A549 (cell line): Measurements from ENCODE around the gene HOOK2. TPM values are rescaled to one million over a fixed set of nuclear protein-coding genes. Genes with fewer than 3 reads are reported as not detected.

Experiments
- ATAC-seq, 2 experiments: fragments of 200-7000 bp in 1 of 2; fragments of >200 bp in 1 of 2; cut with Nextera tagmentation in 1 of 2; cut with Tn5 transposase in 1 of 2; 3 replicates each; pipeline versions ENCODE4 v1.8.0 to v1.9.1; 2018 to 2020; ENCODE audit warnings: mild to moderate bottlenecking in 1 of 2, moderate library complexity in 1 of 2
- CTCF ChIA-PET: fragments of 300-600 bp; sonication (Branson Sonifier 250); formaldehyde crosslinking; extraction: SDS; loops from one replicate; lab custom pipeline; 2021; ENCODE audit warnings: antibody characterized with exemption, inconsistent platforms; lab: Yijun Ruan, JAX
- POLR2A ChIA-PET: fragments of 350-600 bp; formaldehyde crosslinking; extraction: SDS; loops from one replicate; lab custom pipeline; 2021; ENCODE audit warnings: antibody characterized with exemption, inconsistent platforms; lab: Yijun Ruan, JAX
- DNase-seq, 2 experiments: peaks; one replicate each; pipeline versions ENCODE4 v3.0.0 to v3.0.0-alpha.2; 2011 to 2016; ENCODE audit warnings: low read depth in 1 of 2, low spot score in 1 of 2
- FAIRE-seq: peaks from 2 replicates; lab custom pipeline; 2011; peaks lifted over from hg19 to GRCh38; lab: Jason Lieb, UNC
- H3K27ac ChIP-seq, 2 experiments: fragments of >200 bp; sonication (Bioruptor Twin); formaldehyde crosslinking; 3 replicates each; pipeline ENCODE4 v1.5.1; 2016 to 2017
- H3K4me1 ChIP-seq: fragments of >200 bp; sonication (Bioruptor Twin); formaldehyde crosslinking; 3 replicates; pipeline ENCODE4 v1.6.1; 2016
- H3K4me2 ChIP-seq: fragments of >200 bp; sonication (Bioruptor Twin); formaldehyde crosslinking; 3 replicates; pipeline ENCODE4 v1.6.1; 2016
- H3K4me3 ChIP-seq: fragments of >200 bp; sonication (Bioruptor Twin); formaldehyde crosslinking; 3 replicates; pipeline ENCODE4 v1.5.1; 2016
- H3K9me3 ChIP-seq: fragments of >200 bp; sonication (Bioruptor Twin); formaldehyde crosslinking; 3 replicates; pipeline ENCODE4 v1.6.1; 2016
- BCL3 ChIP-seq: fragments of >200 bp; sonication (Bioruptor Twin); formaldehyde crosslinking; IDR thresholded peaks from 3 replicates; pipeline ENCODE4 v1.6.1; 2016
- CBX2 ChIP-seq: fragments of 200-600 bp; sonication (generic); IDR thresholded peaks from 2 replicates; pipeline ENCODE4 v1.6.1; 2016; ENCODE audit warnings: low read depth, mild to moderate bottlenecking, borderline replicate concordance
- CEBPB ChIP-seq, 2 experiments: fragments of >200 bp in 1 of 2; sonication (Bioruptor Twin) in 1 of 2; formaldehyde crosslinking in 1 of 2; IDR thresholded peaks; 2 replicates each; pipeline ENCODE4 v1.6.1; 2012 to 2016
- CHD4 ChIP-seq: fragments of 200-600 bp; sonication (generic); IDR thresholded peaks from 2 replicates; pipeline ENCODE4 v1.6.1; 2016; ENCODE audit warnings: antibody characterized with exemption, mild to moderate bottlenecking, borderline replicate concordance
- EHMT2 ChIP-seq: fragments of 200-600 bp; sonication (generic); IDR thresholded peaks from 2 replicates; pipeline ENCODE4 v1.6.1; 2016; ENCODE audit warnings: antibody characterized with exemption, low read depth, mild to moderate bottlenecking, moderate library complexity
- EP300 ChIP-seq, 2 experiments: fragments of >200 bp; sonication (Bioruptor Twin); formaldehyde crosslinking; IDR thresholded peaks; 2 replicates in 1 of 2; 3 replicates in 1 of 2; pipeline ENCODE4 v1.6.1; 2016 to 2017
- FOSB ChIP-seq: fragments of 250-450 bp; sonication (Bioruptor Pico); IDR thresholded peaks from 2 replicates; pipeline ENCODE4 v1.5.0; 2020; ENCODE audit warnings: mild to moderate bottlenecking, moderate library complexity
- GATA3 ChIP-seq: IDR thresholded peaks from 2 replicates; pipeline ENCODE4 v1.6.1; 2012; ENCODE audit warnings: borderline replicate concordance
- HOXA7 ChIP-seq: fragments of 250-450 bp; sonication (Bioruptor Pico); IDR thresholded peaks from 2 replicates; pipeline ENCODE4 v1.5.0; 2020; ENCODE audit warnings: mild to moderate bottlenecking, moderate library complexity
- HOXB13 ChIP-seq: fragments of 250-450 bp; sonication (Bioruptor Pico); IDR thresholded peaks from 2 replicates; pipeline ENCODE4 v1.5.0; 2020; ENCODE audit warnings: low read depth, mild to moderate bottlenecking, moderate library complexity
- HOXB5 ChIP-seq: fragments of 250-450 bp; sonication (Bioruptor Pico); IDR thresholded peaks from 2 replicates; pipeline ENCODE4 v1.5.0; 2020; ENCODE audit warnings: mild to moderate bottlenecking, moderate library complexity
- JUN ChIP-seq, 2 experiments: fragments of >200 bp; sonication (Bioruptor Twin); formaldehyde crosslinking; IDR thresholded peaks; 2 replicates in 1 of 2; 3 replicates in 1 of 2; pipeline ENCODE4 v1.6.1; 2016 to 2017
- KDM5A ChIP-seq: fragments of 200-600 bp; sonication (generic); IDR thresholded peaks from 2 replicates; pipeline ENCODE4 v1.6.1; 2016; ENCODE audit warnings: antibody characterized with exemption, mild to moderate bottlenecking
- MAFK ChIP-seq: fragments of 450-650 bp; IDR thresholded peaks from 2 replicates; pipeline ENCODE4 v1.6.1; 2014; ENCODE audit not compliant: partially characterized antibody
- MAX ChIP-seq: IDR thresholded peaks from 2 replicates; pipeline ENCODE4 v1.6.1; 2012
- NPAS2 ChIP-seq: fragments of 250-450 bp; sonication (Bioruptor Pico); IDR thresholded peaks from 2 replicates; pipeline ENCODE4 v1.8.0; 2022; ENCODE audit warnings: mild to moderate bottlenecking, moderate library complexity, borderline replicate concordance
- POLR2A ChIP-seq: IDR thresholded peaks from 2 replicates; pipeline ENCODE4 v1.6.1; 2012; ENCODE audit warnings: mild to moderate bottlenecking, low read length
- POLR2AphosphoS2 ChIP-seq: conservative IDR thresholded peaks from 2 replicates; pipeline ENCODE4 v1.6.1; 2012; ENCODE audit warnings: low read length, improper control_type of control experiment, inconsistent platforms
- RARB ChIP-seq: fragments of 250-450 bp; sonication (Bioruptor Pico); IDR thresholded peaks from 2 replicates; pipeline ENCODE4 v1.8.0; 2021; ENCODE audit warnings: mild to moderate bottlenecking, moderate library complexity
- RCOR1 ChIP-seq: fragments of 150-350 bp; IDR thresholded peaks from 2 replicates; pipeline ENCODE4 v1.6.1; 2014; ENCODE audit warnings: antibody characterized with exemption, low read length, low read depth
- REST ChIP-seq: fragments of 200-600 bp; sonication (generic); IDR thresholded peaks from 2 replicates; pipeline ENCODE4 v1.6.1; 2016; ENCODE audit warnings: antibody characterized with exemption, mild to moderate bottlenecking, moderate library complexity
- RFX5 ChIP-seq: fragments of 450-650 bp; IDR thresholded peaks from 2 replicates; pipeline ENCODE4 v1.7.1; 2014; ENCODE audit warnings: antibody characterized with exemption, mild to moderate bottlenecking, moderate library complexity
- USF2 ChIP-seq: fragments of 450-650 bp; IDR thresholded peaks from 2 replicates; pipeline ENCODE4 v1.6.1; 2014; ENCODE audit warnings: antibody characterized with exemption
- ZC3H11A ChIP-seq: fragments of 450-650 bp; IDR thresholded peaks from 2 replicates; pipeline ENCODE4 v1.6.1; 2014; ENCODE audit warnings: antibody characterized with exemption, mild to moderate bottlenecking
- ZFP36 ChIP-seq: fragments of 450-650 bp; IDR thresholded peaks from 2 replicates; pipeline ENCODE4 v1.6.1; 2014; ENCODE audit warnings: borderline replicate concordance; ENCODE audit not compliant: partially characterized antibody
- ZNF302 ChIP-seq: fragments of 250-450 bp; sonication (Bioruptor Pico); IDR thresholded peaks from 2 replicates; pipeline ENCODE4 v1.9.0; 2021; ENCODE audit warnings: inconsistent platforms, mild to moderate bottlenecking, moderate library complexity
- WGBS: methylation state at CpG from one replicate; pipeline ENCODE4 v1.1.6; 2017; ENCODE audit errors: missing lambda C conversion rate; 5-methylcytosine and 5-hydroxymethylcytosine counted together
- polyA plus RNA-seq, 4 experiments: library from polyadenylated mRNA; depleted of rRNA in 3 of 4; stranded (reverse); fragments of >200 nt; fragmentation: RNase III in 1 of 4; extraction: RNeasy Plus Mini Kit Qiagen cat#74134 plus additional on column Dnase treatment in 1 of 4; gene quantifications; 2 replicates in 3 of 4; 3 replicates in 1 of 4; pipeline ENCODE4 v1.2.3, GENCODE V29; 2011 to 2017
- TF ChIP-seq, protein P1 (sequence below): fragments of 150-350 bp; IDR thresholded peaks from 2 replicates; pipeline ENCODE4 v1.6.1; 2014; ENCODE audit warnings: low read depth, mild to moderate bottlenecking, low read length
- TF ChIP-seq, protein P2 (sequence below): fragments of 250-450 bp; sonication (Bioruptor Pico); IDR thresholded peaks from 2 replicates; pipeline ENCODE4 v1.5.0; 2021; ENCODE audit warnings: mild to moderate bottlenecking, moderate library complexity, borderline replicate concordance
- TF ChIP-seq, protein P3 (sequence below): fragments of >200 bp; sonication (Bioruptor Twin); formaldehyde crosslinking; IDR thresholded peaks from 3 replicates; pipeline ENCODE4 v1.5.1; 2016

HOOK2 gene
- polyA plus RNA-seq, 2 of the 4 experiments (the other 2 are of a cell fraction): 8.3 to 21.5 TPM

- peak overlapping the region; percentile 91 to 99 for H3K27ac ChIP-seq
- no peaks in the 10 kb centered on the region for H3K9me3 ChIP-seq
- H3K4me1 ChIP-seq: peaks cover 10% of the 10 kb centered on the region; the same call in 1 of the 3 replicates
- ChIA-PET CTCF (interaction anchor here (0.9 to 3.3 kb wide), 8 partner anchors 13 to 125 kb away, joined by 3 to 11 read pairs (median 4); no protein-coding TSS in a partner anchor), POLR2A (interaction anchor here (0.6 to 1.5 kb wide), 4 partner anchors 11 to 83 kb away, joined by 3 to 16 read pairs (median 4); partner anchors contain the start of gene TRIR)
- H3K4me2 ChIP-seq: peak overlapping the region; percentile 94
- ATAC-seq (peak; percentile 86 to 90), FAIRE-seq (no peak), DNase-seq (peak; percentile 96 to 99)
- 2% methylated on average over 31 of the region's 32 CpGs for WGBS
- H3K4me3 ChIP-seq: peak overlapping the region; percentile 76
- TF ChIP-seq GATA3 (no peak), EHMT2 (no peak), USF2 (peak; percentile 99), HOXB5 (CRISPR knock-in tag) (no peak), CBX2 (no peak), POLR2AphosphoS2 (no peak), HOXB13 (no peak), JUN (IDR thresholded peaks at IDR 0.05) (peak; percentile 58 to 62; a peak in 3 of 5 replicates), MAFK (peak; percentile 91), RCOR1 (no peak), CHD4 (no peak), REST (no peak), FOSB (CRISPR knock-in tag) (no peak), RARB (CRISPR knock-in tag) (no peak), RFX5 (no peak), KDM5A (no peak), EP300 (IDR thresholded peaks at IDR 0.05) (no peak), HOXA7 (CRISPR knock-in tag) (no peak), BCL3 (peak; percentile 56; the same call in 1 of the 3 replicates), ZC3H11A (no peak), ZFP36 (no peak), POLR2A (peak; percentile 38; the same call in 1 of the 2 replicates), MAX (peak; percentile 94), NPAS2 (CRISPR knock-in tag) (peak; percentile 39; the same call in 1 of the 2 replicates), CEBPB (IDR thresholded peaks at IDR 0.05) (peak; percentile 33 to 73; a peak in 2 of 4 replicates), ZNF302 (CRISPR knock-in tag) (no peak)
- TF ChIP-seq, protein P1, sequence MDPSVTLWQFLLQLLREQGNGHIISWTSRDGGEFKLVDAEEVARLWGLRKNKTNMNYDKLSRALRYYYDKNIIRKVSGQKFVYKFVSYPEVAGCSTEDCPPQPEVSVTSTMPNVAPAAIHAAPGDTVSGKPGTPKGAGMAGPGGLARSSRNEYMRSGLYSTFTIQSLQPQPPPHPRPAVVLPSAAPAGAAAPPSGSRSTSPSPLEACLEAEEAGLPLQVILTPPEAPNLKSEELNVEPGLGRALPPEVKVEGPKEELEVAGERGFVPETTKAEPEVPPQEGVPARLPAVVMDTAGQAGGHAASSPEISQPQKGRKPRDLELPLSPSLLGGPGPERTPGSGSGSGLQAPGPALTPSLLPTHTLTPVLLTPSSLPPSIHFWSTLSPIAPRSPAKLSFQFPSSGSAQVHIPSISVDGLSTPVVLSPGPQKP: no peak
- TF ChIP-seq, protein P2, sequence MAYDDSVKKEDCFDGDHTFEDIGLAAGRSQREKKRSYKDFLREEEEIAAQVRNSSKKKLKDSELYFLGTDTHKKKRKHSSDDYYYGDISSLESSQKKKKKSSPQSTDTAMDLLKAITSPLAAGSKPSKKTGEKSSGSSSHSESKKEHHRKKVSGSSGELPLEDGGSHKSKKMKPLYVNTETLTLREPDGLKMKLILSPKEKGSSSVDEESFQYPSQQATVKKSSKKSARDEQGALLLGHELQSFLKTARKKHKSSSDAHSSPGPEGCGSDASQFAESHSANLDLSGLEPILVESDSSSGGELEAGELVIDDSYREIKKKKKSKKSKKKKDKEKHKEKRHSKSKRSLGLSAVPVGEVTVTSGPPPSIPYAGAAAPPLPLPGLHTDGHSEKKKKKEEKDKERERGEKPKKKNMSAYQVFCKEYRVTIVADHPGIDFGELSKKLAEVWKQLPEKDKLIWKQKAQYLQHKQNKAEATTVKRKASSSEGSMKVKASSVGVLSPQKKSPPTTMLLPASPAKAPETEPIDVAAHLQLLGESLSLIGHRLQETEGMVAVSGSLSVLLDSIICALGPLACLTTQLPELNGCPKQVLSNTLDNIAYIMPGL (CRISPR knock-in tag): no peak
- TF ChIP-seq, protein P3, sequence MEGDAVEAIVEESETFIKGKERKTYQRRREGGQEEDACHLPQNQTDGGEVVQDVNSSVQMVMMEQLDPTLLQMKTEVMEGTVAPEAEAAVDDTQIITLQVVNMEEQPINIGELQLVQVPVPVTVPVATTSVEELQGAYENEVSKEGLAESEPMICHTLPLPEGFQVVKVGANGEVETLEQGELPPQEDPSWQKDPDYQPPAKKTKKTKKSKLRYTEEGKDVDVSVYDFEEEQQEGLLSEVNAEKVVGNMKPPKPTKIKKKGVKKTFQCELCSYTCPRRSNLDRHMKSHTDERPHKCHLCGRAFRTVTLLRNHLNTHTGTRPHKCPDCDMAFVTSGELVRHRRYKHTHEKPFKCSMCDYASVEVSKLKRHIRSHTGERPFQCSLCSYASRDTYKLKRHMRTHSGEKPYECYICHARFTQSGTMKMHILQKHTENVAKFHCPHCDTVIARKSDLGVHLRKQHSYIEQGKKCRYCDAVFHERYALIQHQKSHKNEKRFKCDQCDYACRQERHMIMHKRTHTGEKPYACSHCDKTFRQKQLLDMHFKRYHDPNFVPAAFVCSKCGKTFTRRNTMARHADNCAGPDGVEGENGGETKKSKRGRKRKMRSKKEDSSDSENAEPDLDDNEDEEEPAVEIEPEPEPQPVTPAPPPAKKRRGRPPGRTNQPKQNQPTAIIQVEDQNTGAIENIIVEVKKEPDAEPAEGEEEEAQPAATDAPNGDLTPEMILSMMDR: no peak
Observed at GRCh38 chr19:12722566-12723380, 52.6 kb downstream of the HOOK2 start.
